H1 (cell line): ENCODE data around the gene APOL3. TPM values are rescaled to one million over a fixed set of nuclear protein-coding genes. Genes with fewer than 3 reads are reported as not detected.

Experiments
- polyA plus RNA-seq, 7 experiments: library from polyadenylated mRNA; depleted of rRNA in 3 of 7; stranded (reverse) in 5 of 7; unstranded in 2 of 7; fragments of >200 nt in 5 of 7; fragments of 200-250 nt in 2 of 7; gene quantifications; 1 replicate in 5 of 7; 2 replicates in 1 of 7; 4 replicates in 1 of 7; pipeline versions ENCODE4 v1.2.1 to v1.2.3, GENCODE V29; 2011 to 2013; ENCODE audit warnings: missing spikeins in 2 of 7, mixed read lengths in 2 of 7
- total RNA-seq: library from RNA; stranded (reverse); fragmentation: NEBNext Ultra II Directional; extraction: Animal tissue kit (Norgen Biotek cat#: 25700); gene quantifications from 2 replicates; pipeline ENCODE4 v1.2.1, GENCODE V29; 2021
- TF ChIP-seq, protein P1 (sequence below): fragments of 300-600 bp; sonication (generic); IDR thresholded peaks from 2 replicates; pipeline ENCODE4 v1.7.1; 2012; ENCODE audit warnings: low read length, moderate library complexity, mild to moderate bottlenecking, inconsistent platforms; ENCODE audit not compliant: insufficient replicate concordance

The APOL3 gene
- total and polyA plus RNA-seq, 2 of the 8 experiments (the other 6 are each of a cell fraction or from before 2014, with no cell fraction given): 0.12 TPM; not detected in 1

DNA sequence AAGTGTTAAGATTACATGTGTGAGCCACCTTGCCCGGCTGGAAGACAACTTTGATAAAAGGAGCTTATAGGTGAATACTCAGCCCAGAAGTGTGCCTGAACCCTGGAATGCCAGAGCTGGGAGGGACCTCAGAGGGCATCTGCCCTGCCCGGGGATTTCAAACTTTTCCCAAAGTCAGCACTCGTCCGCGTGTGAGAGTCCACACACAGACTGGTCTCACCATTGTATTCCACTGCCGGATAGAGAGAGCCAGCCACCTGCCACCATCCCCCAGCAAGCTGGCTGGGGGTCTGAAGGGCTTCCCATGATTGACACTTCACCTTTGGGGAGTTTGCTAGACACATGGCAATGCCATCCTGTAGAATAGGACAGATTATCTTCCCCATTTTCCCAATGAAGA lies 49.2 kb downstream of the APOL3 start (continued):
- TF ChIP-seq, protein P1, sequence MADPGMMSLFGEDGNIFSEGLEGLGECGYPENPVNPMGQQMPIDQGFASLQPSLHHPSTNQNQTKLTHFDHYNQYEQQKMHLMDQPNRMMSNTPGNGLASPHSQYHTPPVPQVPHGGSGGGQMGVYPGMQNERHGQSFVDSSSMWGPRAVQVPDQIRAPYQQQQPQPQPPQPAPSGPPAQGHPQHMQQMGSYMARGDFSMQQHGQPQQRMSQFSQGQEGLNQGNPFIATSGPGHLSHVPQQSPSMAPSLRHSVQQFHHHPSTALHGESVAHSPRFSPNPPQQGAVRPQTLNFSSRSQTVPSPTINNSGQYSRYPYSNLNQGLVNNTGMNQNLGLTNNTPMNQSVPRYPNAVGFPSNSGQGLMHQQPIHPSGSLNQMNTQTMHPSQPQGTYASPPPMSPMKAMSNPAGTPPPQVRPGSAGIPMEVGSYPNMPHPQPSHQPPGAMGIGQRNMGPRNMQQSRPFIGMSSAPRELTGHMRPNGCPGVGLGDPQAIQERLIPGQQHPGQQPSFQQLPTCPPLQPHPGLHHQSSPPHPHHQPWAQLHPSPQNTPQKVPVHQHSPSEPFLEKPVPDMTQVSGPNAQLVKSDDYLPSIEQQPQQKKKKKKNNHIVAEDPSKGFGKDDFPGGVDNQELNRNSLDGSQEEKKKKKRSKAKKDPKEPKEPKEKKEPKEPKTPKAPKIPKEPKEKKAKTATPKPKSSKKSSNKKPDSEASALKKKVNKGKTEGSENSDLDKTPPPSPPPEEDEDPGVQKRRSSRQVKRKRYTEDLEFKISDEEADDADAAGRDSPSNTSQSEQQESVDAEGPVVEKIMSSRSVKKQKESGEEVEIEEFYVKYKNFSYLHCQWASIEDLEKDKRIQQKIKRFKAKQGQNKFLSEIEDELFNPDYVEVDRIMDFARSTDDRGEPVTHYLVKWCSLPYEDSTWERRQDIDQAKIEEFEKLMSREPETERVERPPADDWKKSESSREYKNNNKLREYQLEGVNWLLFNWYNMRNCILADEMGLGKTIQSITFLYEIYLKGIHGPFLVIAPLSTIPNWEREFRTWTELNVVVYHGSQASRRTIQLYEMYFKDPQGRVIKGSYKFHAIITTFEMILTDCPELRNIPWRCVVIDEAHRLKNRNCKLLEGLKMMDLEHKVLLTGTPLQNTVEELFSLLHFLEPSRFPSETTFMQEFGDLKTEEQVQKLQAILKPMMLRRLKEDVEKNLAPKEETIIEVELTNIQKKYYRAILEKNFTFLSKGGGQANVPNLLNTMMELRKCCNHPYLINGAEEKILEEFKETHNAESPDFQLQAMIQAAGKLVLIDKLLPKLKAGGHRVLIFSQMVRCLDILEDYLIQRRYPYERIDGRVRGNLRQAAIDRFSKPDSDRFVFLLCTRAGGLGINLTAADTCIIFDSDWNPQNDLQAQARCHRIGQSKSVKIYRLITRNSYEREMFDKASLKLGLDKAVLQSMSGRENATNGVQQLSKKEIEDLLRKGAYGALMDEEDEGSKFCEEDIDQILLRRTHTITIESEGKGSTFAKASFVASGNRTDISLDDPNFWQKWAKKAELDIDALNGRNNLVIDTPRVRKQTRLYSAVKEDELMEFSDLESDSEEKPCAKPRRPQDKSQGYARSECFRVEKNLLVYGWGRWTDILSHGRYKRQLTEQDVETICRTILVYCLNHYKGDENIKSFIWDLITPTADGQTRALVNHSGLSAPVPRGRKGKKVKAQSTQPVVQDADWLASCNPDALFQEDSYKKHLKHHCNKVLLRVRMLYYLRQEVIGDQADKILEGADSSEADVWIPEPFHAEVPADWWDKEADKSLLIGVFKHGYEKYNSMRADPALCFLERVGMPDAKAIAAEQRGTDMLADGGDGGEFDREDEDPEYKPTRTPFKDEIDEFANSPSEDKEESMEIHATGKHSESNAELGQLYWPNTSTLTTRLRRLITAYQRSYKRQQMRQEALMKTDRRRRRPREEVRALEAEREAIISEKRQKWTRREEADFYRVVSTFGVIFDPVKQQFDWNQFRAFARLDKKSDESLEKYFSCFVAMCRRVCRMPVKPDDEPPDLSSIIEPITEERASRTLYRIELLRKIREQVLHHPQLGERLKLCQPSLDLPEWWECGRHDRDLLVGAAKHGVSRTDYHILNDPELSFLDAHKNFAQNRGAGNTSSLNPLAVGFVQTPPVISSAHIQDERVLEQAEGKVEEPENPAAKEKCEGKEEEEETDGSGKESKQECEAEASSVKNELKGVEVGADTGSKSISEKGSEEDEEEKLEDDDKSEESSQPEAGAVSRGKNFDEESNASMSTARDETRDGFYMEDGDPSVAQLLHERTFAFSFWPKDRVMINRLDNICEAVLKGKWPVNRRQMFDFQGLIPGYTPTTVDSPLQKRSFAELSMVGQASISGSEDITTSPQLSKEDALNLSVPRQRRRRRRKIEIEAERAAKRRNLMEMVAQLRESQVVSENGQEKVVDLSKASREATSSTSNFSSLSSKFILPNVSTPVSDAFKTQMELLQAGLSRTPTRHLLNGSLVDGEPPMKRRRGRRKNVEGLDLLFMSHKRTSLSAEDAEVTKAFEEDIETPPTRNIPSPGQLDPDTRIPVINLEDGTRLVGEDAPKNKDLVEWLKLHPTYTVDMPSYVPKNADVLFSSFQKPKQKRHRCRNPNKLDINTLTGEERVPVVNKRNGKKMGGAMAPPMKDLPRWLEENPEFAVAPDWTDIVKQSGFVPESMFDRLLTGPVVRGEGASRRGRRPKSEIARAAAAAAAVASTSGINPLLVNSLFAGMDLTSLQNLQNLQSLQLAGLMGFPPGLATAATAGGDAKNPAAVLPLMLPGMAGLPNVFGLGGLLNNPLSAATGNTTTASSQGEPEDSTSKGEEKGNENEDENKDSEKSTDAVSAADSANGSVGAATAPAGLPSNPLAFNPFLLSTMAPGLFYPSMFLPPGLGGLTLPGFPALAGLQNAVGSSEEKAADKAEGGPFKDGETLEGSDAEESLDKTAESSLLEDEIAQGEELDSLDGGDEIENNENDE: no peak
